RPMI7951 (cell line): ENCODE measurements around the gene ARHGEF26. TPM values are rescaled to one million over a fixed set of nuclear protein-coding genes. Genes with fewer than 3 reads are reported as not detected.
A peak's percentile ranks its signal among the peaks of the same experiment; 100 is the strongest.

Experiments used
- DNase-seq: peaks from one replicate; pipeline ENCODE4 v3.0.0-alpha.2; 2012; ENCODE audit warnings: low read depth
- total RNA-seq: library from RNA; depleted of rRNA; stranded (reverse); fragments of >200 nt; shearing (Covaris generic); gene quantifications from 2 replicates; pipeline ENCODE4 v1.2.3, GENCODE V29; 2014; rRNA removed

ARHGEF26 gene
- total RNA-seq, 1 experiment from 2014 or later = 2.2 TPM

DNA sequence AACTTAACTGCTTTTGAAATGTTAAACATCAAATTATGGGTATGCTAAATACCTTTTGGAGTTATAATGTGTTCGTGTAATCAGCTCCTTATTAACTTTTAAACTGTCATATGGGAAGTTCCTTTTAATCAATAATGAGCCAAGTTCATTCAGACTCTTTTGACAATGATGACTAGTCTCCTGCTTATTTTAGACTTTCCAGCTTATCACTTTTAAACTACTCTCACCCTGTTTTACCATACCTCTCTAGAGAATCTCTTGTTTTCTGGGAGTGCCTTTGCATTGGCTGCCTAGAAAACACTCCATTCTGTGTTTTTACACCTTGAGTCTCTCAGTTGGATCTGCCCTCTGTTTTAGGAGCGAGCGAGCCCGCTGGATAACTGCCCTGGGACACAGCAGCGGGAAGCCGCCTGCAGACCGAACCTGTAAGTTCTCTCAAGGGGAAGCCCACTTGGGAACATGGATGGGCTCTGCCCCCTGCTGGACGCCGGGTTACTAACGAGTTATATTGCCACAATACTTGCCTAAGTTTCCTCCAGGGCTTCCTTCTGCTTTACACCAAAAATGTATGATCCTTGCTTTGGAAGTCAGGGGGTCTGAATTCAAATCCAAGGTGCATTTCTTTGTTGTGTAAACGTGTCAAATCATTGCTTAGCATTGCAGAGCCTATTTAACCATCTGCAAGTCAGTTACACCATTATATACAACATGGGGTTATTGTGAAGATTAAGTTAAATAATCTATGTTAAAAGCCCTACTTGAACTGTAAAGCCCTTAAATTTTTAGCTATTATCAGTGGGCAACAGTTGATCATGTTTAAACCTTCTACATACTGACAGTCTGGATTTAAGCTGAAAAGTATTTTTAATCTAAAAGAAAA is 131.8 kb downstream of the ARHGEF26 start:
- peak; percentile 75 for DNase-seq

- no peak for DNase-seq
Measured at GRCh38 chr3:154254527-154254926, 133.3 kb downstream of the ARHGEF26 start.

GRCh38 chr3:154273381-154273780 is 152.2 kb downstream of the ARHGEF26 start:
- DNase-seq = no peak

DNA sequence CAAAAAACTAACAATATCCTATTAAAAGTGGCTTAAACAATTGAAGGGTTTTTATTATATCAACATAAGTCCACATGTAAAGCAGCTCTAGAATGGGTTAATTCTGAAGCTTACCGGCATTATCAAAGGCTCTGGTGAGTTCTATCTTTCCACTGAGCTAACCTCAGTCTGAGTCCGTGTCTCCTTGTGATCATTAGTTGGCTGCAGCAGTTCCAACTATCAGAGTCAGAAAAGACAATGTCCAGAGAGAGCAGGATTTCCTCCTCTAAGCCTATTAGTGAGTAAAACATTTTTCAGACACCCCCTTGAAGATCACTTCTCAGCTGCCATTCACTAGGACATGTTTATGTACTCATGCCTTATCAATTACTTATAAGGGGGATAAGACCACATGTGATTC is 153.2 kb downstream of the ARHGEF26 start:
- DNase-seq = no peak

DNA sequence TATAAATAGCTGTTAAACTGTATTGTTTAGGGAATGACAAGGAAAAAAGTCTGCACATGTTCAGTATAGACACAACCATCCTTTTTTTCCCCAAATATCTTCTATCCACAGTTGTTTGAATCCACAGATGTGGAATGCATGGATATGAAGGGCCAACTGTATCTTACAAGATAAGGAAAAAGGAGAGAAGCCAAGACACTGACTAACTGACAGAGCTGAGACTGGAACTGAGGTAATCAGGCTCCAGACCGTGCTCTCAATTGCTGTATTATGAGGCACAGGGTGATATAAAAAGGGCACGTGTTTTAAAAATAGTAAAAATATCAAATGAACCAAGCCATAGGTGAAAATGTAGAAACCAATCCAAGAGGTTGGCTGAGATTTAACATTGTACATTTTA is 154.1 kb downstream of the ARHGEF26 start:
- DNase-seq = no peak

- DNase-seq = no peak
Measured at GRCh38 chr3:154275965-154276364, 154.8 kb downstream of the ARHGEF26 start.

- no peak for DNase-seq
Measured at GRCh38 chr3:154280161-154280560, 159.0 kb downstream of the ARHGEF26 start.

GRCh38 chr3:154285221-154285620 is 164.0 kb downstream of the ARHGEF26 start:
- DNase-seq = no peak

GRCh38 chr3:154290187-154290586 is 169.0 kb downstream of the ARHGEF26 start:
- no peak for DNase-seq

- DNase-seq = no peak
Measured at GRCh38 chr3:154294016-154294415, 172.8 kb downstream of the ARHGEF26 start.

GRCh38 chr3:154301561-154301960 is 180.4 kb downstream of the ARHGEF26 start:
- no peak for DNase-seq

- no peak for DNase-seq
Measured at GRCh38 chr3:154304116-154304786, 183.1 kb downstream of the ARHGEF26 start.

DNA sequence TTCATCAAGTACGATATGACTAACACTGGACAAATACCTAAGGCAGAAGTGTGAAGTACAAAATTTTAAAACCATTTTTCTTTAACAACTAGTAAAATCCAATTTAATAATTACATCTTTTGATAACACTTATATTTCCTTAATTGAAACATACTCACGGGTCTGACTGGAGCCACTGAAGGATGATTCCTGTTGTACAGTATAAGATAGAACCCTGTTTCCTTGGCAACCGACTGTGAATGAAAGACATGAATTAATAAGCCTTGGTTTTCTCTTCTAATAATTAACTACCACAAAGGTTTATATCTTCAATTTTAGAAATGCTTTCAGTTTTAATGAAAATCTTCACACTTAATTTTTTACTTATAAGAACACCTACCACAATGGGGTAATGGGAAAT is 183.7 kb downstream of the ARHGEF26 start:
- DNase-seq = no peak

DNA sequence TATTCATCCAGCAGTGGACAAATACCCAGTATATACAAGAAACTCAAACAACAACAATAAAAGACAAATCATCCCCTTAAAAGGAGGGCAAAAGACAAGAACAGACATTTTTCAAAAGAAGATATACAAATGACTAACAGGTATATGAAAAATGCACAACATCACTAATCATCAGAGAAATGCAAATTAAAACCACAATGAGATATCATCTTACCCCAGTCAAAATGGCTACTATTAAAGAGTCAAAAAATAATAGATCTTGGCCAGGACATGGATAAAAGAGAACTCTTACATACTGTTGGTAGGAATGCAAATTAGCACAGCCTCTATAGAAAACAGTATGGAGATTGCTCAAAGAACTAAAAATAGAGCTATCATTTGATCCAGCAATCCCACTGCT is 186.2 kb downstream of the ARHGEF26 start:
- no peak for DNase-seq

Other genes starting within 250 kb of the ARHGEF26 start
- 39.9 and 44.5 TPM in 2 replicates for gene DHX36, start 203.1 kb downstream of the ARHGEF26 start, total RNA-seq